IMR-90 (cell line): Measurements from ENCODE around the gene RAD51B.

ENCODE experiments used
- CEBPB ChIP-seq: IDR thresholded peaks from 2 replicates; pipeline ENCODE4 v1.6.1; 2012; ENCODE audit warnings: low read depth, low read length, improper control_type of control experiment
- CHD1 ChIP-seq: IDR thresholded peaks from 2 replicates; pipeline ENCODE4 v1.6.1; 2012; ENCODE audit warnings: low read depth, low read length, improper control_type of control experiment
- MAZ ChIP-seq: IDR thresholded peaks from 2 replicates; pipeline ENCODE4 v1.6.1; 2012; ENCODE audit warnings: low read depth, mild to moderate bottlenecking, low read length, improper control_type of control experiment, moderate library complexity, borderline replicate concordance
- NFE2L2 ChIP-seq: fragments of 150-350 bp; IDR thresholded peaks from 2 replicates; pipeline ENCODE4 v1.6.1; 2016; ENCODE audit warnings: low read depth, mild to moderate bottlenecking, low read length
- POLR2A ChIP-seq: IDR thresholded peaks from 2 replicates; pipeline ENCODE4 v1.6.1; 2012; ENCODE audit warnings: mild to moderate bottlenecking, low read depth, low read length
- RFX5 ChIP-seq: IDR thresholded peaks from 2 replicates; pipeline ENCODE4 v1.8.0; 2012; ENCODE audit warnings: low read depth, mild to moderate bottlenecking, low read length, moderate library complexity
- TF ChIP-seq, protein P1 (sequence below): conservative IDR thresholded peaks from 2 replicates; pipeline ENCODE4 v1.5.1; 2012; ENCODE audit warnings: mild to moderate bottlenecking, low read depth, low read length, improper control_type of control experiment

DNA sequence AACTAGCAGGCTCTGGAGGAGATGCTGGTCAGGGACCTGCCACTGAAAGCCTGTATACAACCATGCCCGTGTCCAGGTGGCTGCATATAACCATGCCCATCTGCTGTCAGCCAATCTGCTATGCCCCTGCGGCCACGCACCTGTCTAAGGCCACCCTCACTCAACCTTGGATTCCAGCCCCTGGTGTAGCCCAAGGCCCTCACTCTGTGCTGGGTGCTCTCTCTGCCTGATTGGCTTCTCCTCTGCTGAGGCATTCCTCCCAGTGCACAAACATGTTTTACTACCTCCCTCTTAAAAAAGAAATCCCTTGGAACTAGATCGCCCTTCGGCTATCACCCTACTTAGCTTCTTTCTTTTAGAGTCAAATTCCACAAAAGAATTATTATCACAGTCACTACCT lies 927.8 kb downstream of the RAD51B start:
- TF ChIP-seq POLR2A (no peak), RFX5 (no peak), CHD1 (no peak), NFE2L2 (no peak), CEBPB (no peak), MAZ (no peak)
- TF ChIP-seq, protein P1, sequence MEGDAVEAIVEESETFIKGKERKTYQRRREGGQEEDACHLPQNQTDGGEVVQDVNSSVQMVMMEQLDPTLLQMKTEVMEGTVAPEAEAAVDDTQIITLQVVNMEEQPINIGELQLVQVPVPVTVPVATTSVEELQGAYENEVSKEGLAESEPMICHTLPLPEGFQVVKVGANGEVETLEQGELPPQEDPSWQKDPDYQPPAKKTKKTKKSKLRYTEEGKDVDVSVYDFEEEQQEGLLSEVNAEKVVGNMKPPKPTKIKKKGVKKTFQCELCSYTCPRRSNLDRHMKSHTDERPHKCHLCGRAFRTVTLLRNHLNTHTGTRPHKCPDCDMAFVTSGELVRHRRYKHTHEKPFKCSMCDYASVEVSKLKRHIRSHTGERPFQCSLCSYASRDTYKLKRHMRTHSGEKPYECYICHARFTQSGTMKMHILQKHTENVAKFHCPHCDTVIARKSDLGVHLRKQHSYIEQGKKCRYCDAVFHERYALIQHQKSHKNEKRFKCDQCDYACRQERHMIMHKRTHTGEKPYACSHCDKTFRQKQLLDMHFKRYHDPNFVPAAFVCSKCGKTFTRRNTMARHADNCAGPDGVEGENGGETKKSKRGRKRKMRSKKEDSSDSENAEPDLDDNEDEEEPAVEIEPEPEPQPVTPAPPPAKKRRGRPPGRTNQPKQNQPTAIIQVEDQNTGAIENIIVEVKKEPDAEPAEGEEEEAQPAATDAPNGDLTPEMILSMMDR: no peak
